Measurements from ENCODE around the gene PEAR1. TPM values are rescaled to one million over a fixed set of nuclear protein-coding genes. Genes with fewer than 3 reads are reported as not detected.
A peak's percentile ranks its signal among the peaks of the same experiment; 100 is the strongest.

The PEAR1 gene
- not detected in 2 replicates for total RNA-seq (2014; rRNA removed; shearing (Covaris generic))

- no peak for DNase-seq (ENCODE audit: low read depth)
Observed at GRCh38 chr1:156893048-156893953, at the start of gene PEAR1. PEAR1 (plus strand) TSS chr1:156893718; CDS start chr1:156903927, 10,209 bp downstream.

GRCh38 chr1:156844102-156844501 lies 49.4 kb upstream of the PEAR1 start:
- no peak for DNase-seq (ENCODE audit: low read depth)

GRCh38 chr1:156844638-156845037 lies 48.9 kb upstream of the PEAR1 start:
- DNase-seq (ENCODE audit: low read depth), result no peak

- DNase-seq (ENCODE audit: low read depth), result no peak
Observed at GRCh38 chr1:156845055-156845952, 48.2 kb upstream of the PEAR1 start.

GRCh38 chr1:156845953-156846545 lies 47.5 kb upstream of the PEAR1 start:
- no peak for DNase-seq (ENCODE audit: low read depth)

GRCh38 chr1:156846643-156847042 lies 46.9 kb upstream of the PEAR1 start:
- no peak for DNase-seq (ENCODE audit: low read depth)

GRCh38 chr1:156847591-156848460 lies 45.7 kb upstream of the PEAR1 start:
- no peak for DNase-seq (ENCODE audit: low read depth)

GRCh38 chr1:156848461-156849150 lies 44.9 kb upstream of the PEAR1 start:
- no peak for DNase-seq (ENCODE audit: low read depth)

GRCh38 chr1:156849151-156849496 lies 44.4 kb upstream of the PEAR1 start:
- no peak for DNase-seq (ENCODE audit: low read depth)

GRCh38 chr1:156851779-156852417 lies 41.6 kb upstream of the PEAR1 start:
- DNase-seq (ENCODE audit: low read depth), result no peak

- DNase-seq (ENCODE audit: low read depth), result peak; percentile 40
Observed at GRCh38 chr1:156852418-156852874, 41.1 kb upstream of the PEAR1 start.

- no peak for DNase-seq (ENCODE audit: low read depth)
Observed at GRCh38 chr1:156853761-156854160, 39.8 kb upstream of the PEAR1 start.

GRCh38 chr1:156854634-156855033 lies 38.9 kb upstream of the PEAR1 start:
- no peak for DNase-seq (ENCODE audit: low read depth)

GRCh38 chr1:156856282-156856785 lies 37.2 kb upstream of the PEAR1 start:
- no peak for DNase-seq (ENCODE audit: low read depth)

GRCh38 chr1:156857532-156857931 lies 36.0 kb upstream of the PEAR1 start:
- DNase-seq (ENCODE audit: low read depth), result no peak

- DNase-seq (ENCODE audit: low read depth), result no peak
Observed at GRCh38 chr1:156858555-156858956, 35.0 kb upstream of the PEAR1 start.

GRCh38 chr1:156858959-156859522 lies 34.5 kb upstream of the PEAR1 start, which contains the start of gene INSRR:
INSRR (minus strand) TSS chr1:156859117; CDS start chr1:156858621, 496 bp downstream.
- DNase-seq (ENCODE audit: low read depth), result no peak

- no peak for DNase-seq (ENCODE audit: low read depth)
Observed at GRCh38 chr1:156859523-156860112, 33.9 kb upstream of the PEAR1 start.

GRCh38 chr1:156860113-156860627 lies 33.3 kb upstream of the PEAR1 start:
- peak; percentile 33 for DNase-seq (ENCODE audit: low read depth)

Measured in RPMI7951 (cell line).